Esophagus muscularis mucosa (tissue), 4 donors: ENCODE measurements around the gene SERINC3.

Source experiments
- CTCF ChIP-seq, 3 experiments: fragments of 200-600 bp in 2 of 3; fragments of 450-650 bp in 1 of 3; sonication (generic) in 2 of 3; IDR thresholded peaks; one replicate each; pipeline ENCODE4 v1.5.1; 2017 to 2019; ENCODE audit warnings: antibody characterized with exemption in 3 of 3, mild to moderate bottlenecking in 2 of 3, moderate library complexity in 1 of 3
- EP300 ChIP-seq: sonication (generic); formaldehyde crosslinking; IDR thresholded peaks from one replicate; pipeline ENCODE4 v1.6.1; 2017; ENCODE audit warnings: antibody characterized with exemption
- POLR2A ChIP-seq: fragments of 450-650 bp; IDR thresholded peaks from one replicate; pipeline ENCODE4 v1.6.1; 2017; ENCODE audit warnings: antibody characterized with exemption, moderate library complexity, mild to moderate bottlenecking, low read depth
- POLR2AphosphoS5 ChIP-seq, 2 donors: sonication (generic); formaldehyde crosslinking; IDR thresholded peaks; one replicate each; pipeline ENCODE4 v1.6.1; 2017; ENCODE audit warnings: antibody characterized with exemption in 2 of 2

GRCh38 chr20:44532259-44532980 is 10.6 kb upstream of the SERINC3 start:
- TF ChIP-seq CTCF (IDR thresholded peaks at IDR 0.05) (no peak), EP300 (no peak), POLR2AphosphoS5 (IDR thresholded peaks at IDR 0.05) (peak in 1 of 2 donors; percentile 28), POLR2A (no peak)
